HG02623 (cell line): ENCODE results near the gene NCAPD3.
"Not testable (repeated sequence)": the region's sequence is repeated elsewhere in the genome, so short reads cannot be mapped to it uniquely, and the experiment has no call there.

Source experiments
- ATAC-seq: cut with Tn5 transposase; IDR thresholded peaks from one replicate; pipeline ENCODE4 v1.9.1; 2021; ENCODE audit warnings: moderate library complexity; ENCODE audit not compliant: unreplicated experiment

The NCAPD3 gene

GRCh38 chr11:134226806-134227325 lies 3.1 kb upstream of the NCAPD3 start:
- no peak for ATAC-seq

GRCh38 chr11:134224710-134225664 lies 1.2 kb upstream of the NCAPD3 start:
- ATAC-seq, result peak; percentile 17

- ATAC-seq, result no peak
Measured at GRCh38 chr11:134223121-134223520, 646 bp downstream of the NCAPD3 start.

- ATAC-seq, result no peak
Measured at GRCh38 chr11:134216816-134217215, 7.0 kb downstream of the NCAPD3 start.

GRCh38 chr11:134215836-134216235 lies 7.9 kb downstream of the NCAPD3 start:
- no peak for ATAC-seq

- no peak for ATAC-seq
Measured at GRCh38 chr11:134207538-134208239, 16.1 kb downstream of the NCAPD3 start.

GRCh38 chr11:134206185-134206584 lies 17.6 kb downstream of the NCAPD3 start:
- no peak for ATAC-seq

- no peak for ATAC-seq
Measured at GRCh38 chr11:134205729-134206128, 18.0 kb downstream of the NCAPD3 start.

GRCh38 chr11:134202661-134203060 lies 21.1 kb downstream of the NCAPD3 start:
- ATAC-seq, result no peak

GRCh38 chr11:134200688-134201087 lies 23.1 kb downstream of the NCAPD3 start:
- no peak for ATAC-seq

- no peak for ATAC-seq
Measured at GRCh38 chr11:134199531-134199930, 24.2 kb downstream of the NCAPD3 start.

GRCh38 chr11:134196756-134197155 lies 27.0 kb downstream of the NCAPD3 start:
- no peak for ATAC-seq

GRCh38 chr11:134188092-134188491 lies 35.7 kb downstream of the NCAPD3 start:
- ATAC-seq, result not testable (repeated sequence)

- ATAC-seq, result no peak
Measured at GRCh38 chr11:134181707-134182106, 42.1 kb downstream of the NCAPD3 start.

- ATAC-seq, result no peak
Measured at GRCh38 chr11:134178032-134178674, 45.6 kb downstream of the NCAPD3 start.

GRCh38 chr11:134176284-134176683 lies 47.5 kb downstream of the NCAPD3 start:
- no peak for ATAC-seq

- ATAC-seq, result no peak
Measured at GRCh38 chr11:134173296-134173695, 50.5 kb downstream of the NCAPD3 start.

- no peak for ATAC-seq
Measured at GRCh38 chr11:134171951-134172350, 51.8 kb downstream of the NCAPD3 start.

GRCh38 chr11:134170919-134171281 lies 52.9 kb downstream of the NCAPD3 start:
- ATAC-seq, result no peak

- ATAC-seq, result no peak
Measured at GRCh38 chr11:134170177-134170918, 53.4 kb downstream of the NCAPD3 start.
